Skeletal muscle tissue (tissue), 4 donors: ENCODE results near the gene CRB2. TPM values are rescaled to one million over a fixed set of nuclear protein-coding genes. Genes with fewer than 3 reads are reported as not detected.

Experiments
- H3K27ac ChIP-seq: one replicate; pipeline ENCODE4 v1.7.0; 2013; ENCODE audit warnings: mild to moderate bottlenecking, low read depth, low read length, inconsistent platforms
- H3K27me3 ChIP-seq, 3 donors: one replicate each; pipeline ENCODE4 v1.7.0; 2013; ENCODE audit warnings: low read length in 3 of 3; ENCODE audit not compliant: control insufficient read depth in 3 of 3, insufficient read depth in 3 of 3
- H3K36me3 ChIP-seq, 3 donors: one replicate each; pipeline ENCODE4 v1.7.0; 2013; ENCODE audit warnings: low read length in 3 of 3; ENCODE audit not compliant: control insufficient read depth in 3 of 3, insufficient read depth in 3 of 3
- H3K4me1 ChIP-seq, 3 donors: one replicate each; pipeline ENCODE4 v1.7.0; 2013; ENCODE audit warnings: low read length in 3 of 3, mild to moderate bottlenecking in 3 of 3; ENCODE audit not compliant: control insufficient read depth in 3 of 3, insufficient read depth in 3 of 3
- H3K4me3 ChIP-seq, 3 donors: one replicate each; pipeline ENCODE4 v1.7.0; 2013; ENCODE audit warnings: low read length in 3 of 3
- H3K9ac ChIP-seq, 3 donors: one replicate each; pipeline ENCODE4 v1.7.0; 2013; ENCODE audit warnings: low read length in 3 of 3, mild to moderate bottlenecking in 3 of 3, moderate library complexity in 2 of 3, low read depth in 1 of 3
- H3K9me3 ChIP-seq, 3 donors: one replicate each; pipeline ENCODE4 v1.7.0; 2013; ENCODE audit warnings: low read length in 3 of 3; ENCODE audit not compliant: control insufficient read depth in 3 of 3
- total RNA-seq: library from RNA; depleted of rRNA; stranded (reverse); fragments of >200 nt; gene quantifications from one replicate; pipeline ENCODE4 v1.2.3, GENCODE V29; 2014
- donor health status: Osteomylitis.

CRB2 gene
- total RNA-seq, 1 donor from 2014 or later, result under 0.01 TPM

DNA sequence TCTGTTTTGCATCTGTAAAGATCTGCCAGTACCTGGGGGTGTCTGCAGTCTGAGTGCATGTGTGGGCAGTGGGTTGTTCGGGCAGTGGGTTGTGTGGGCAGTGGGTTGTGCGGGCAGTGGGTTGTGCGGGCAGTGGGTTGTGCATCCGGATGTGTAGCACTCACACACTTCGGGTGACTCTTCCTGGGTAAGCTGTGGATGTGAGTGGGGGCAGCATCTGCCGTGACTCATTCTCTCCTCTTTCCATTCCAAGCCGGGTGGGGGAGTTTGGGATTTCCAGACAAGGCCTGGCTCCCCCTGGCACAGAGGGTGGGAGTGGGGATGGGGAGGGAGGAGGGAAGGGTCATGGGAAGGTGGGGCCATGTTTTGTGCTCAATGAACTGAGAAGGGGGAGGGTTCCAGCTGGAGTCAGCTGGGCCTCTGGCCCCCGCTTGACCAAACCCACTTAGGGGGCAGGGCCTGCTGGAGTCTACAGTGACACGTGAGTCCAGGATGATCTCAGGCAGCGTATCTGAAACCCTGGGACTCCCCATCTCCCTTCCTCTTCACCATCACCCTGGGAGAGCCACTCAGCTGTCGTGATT lies 8.3 kb downstream of the CRB2 start:
- no peaks in the 10 kb centered on the region for H3K4me1 ChIP-seq
- H3K27ac ChIP-seq, result no peak overlapping the region
- H3K9me3 ChIP-seq, result no peaks in the 10 kb centered on the region
- H3K9ac ChIP-seq, result no peak overlapping the region
- peaks cover 13 to 21% (median 16%) of the 10 kb centered on the region in 3 donors for H3K27me3 ChIP-seq
- H3K36me3 ChIP-seq, result no peaks in the 10 kb centered on the region
- no peak overlapping the region for H3K4me3 ChIP-seq

DNA sequence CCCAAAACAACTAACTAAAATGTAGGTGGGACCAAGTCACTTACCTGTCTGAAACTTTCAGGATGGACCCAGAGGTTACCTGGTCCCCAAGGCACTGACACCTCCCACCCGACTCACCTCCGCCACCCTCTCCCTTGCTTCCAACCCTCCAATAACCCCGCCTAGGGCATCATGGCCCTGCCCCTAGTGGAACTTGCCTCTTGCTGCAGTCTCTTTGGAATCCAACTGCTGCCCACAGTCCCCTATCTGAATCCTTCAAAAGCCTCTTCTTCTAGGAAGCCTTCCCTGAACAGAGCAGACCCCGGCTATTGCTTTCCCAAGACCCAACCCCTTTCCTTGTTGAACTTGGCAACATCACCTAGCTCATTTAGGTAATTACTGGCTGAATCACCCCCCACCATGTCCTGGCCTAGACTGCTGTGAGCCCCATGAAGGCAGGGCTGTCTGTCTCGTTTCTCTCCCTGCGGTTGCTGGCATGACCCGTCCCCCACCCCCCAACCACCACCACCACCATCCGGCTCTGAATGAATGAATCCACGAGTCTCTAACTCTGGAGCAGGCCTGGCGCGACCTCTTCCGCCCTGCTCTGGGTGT lies 9.4 kb downstream of the CRB2 start:
- no peak overlapping the region for H3K9ac ChIP-seq
- no peak overlapping the region for H3K4me3 ChIP-seq
- H3K27ac ChIP-seq, result no peak overlapping the region
- no peaks in the 10 kb centered on the region for H3K36me3 ChIP-seq
- peaks cover 19 to 26% (median 23%) of the 10 kb centered on the region in 3 donors for H3K27me3 ChIP-seq
- H3K4me1 ChIP-seq, result no peaks in the 10 kb centered on the region
- no peaks in the 10 kb centered on the region for H3K9me3 ChIP-seq

DNA sequence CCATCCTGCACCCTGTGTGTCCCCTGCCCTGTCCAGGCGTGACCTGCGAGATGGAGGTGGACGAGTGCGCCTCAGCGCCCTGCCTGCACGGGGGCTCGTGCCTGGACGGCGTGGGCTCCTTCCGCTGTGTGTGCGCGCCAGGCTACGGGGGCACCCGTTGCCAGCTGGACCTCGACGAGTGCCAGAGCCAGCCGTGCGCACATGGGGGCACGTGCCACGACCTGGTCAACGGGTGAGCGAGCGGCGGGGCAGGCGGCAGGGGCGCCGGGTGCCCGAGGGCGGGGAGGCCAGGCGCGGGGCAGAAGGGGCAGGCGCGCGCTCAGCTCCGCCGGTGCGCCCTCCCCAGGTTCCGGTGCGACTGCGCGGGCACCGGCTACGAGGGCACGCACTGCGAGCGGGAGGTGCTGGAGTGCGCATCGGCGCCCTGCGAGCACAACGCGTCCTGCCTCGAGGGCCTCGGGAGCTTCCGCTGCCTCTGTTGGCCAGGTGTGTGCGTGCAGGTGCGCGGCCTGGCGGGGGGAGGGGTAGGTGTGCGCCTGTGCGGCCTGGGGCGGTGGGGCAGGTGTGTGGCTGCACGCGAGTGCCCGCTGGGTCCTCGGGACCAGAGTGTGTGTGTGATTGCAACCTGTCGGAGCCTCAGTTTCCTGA lies 10.0 kb downstream of the CRB2 start:
- Histone ChIP-seq H3K36me3 (no peaks in the 10 kb centered on the region), H3K4me1 (no peaks in the 10 kb centered on the region), H3K27me3 (peaks cover 25 to 32% (median 29%) of the 10 kb centered on the region in 3 donors), H3K4me3 (no peak overlapping the region), H3K9me3 (no peaks in the 10 kb centered on the region), H3K9ac (no peak overlapping the region), H3K27ac (no peak overlapping the region)

DNA sequence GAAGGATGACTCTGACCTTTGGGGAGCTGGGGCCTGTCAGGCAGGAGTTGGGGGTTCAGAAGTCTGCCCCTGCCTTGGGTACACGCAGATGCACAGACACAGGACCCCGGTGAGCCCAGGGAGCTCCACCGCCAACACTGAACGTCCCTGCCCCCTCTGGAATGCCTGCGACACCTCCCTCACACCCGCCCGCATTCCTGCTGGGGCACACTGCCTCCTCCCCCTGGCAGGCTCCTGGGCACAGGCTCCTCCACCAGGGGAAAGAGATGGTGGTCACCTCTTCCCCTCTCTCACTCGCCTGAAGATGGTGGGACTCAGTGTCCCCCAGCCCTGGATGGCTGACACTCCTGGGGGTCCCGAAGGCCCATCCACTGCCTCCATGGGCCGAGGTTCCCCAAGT lies 12.0 kb downstream of the CRB2 start:
- no peak overlapping the region for H3K9ac ChIP-seq
- peaks cover 41 to 48% (median 47%) of the 10 kb centered on the region in 3 donors for H3K27me3 ChIP-seq

DNA sequence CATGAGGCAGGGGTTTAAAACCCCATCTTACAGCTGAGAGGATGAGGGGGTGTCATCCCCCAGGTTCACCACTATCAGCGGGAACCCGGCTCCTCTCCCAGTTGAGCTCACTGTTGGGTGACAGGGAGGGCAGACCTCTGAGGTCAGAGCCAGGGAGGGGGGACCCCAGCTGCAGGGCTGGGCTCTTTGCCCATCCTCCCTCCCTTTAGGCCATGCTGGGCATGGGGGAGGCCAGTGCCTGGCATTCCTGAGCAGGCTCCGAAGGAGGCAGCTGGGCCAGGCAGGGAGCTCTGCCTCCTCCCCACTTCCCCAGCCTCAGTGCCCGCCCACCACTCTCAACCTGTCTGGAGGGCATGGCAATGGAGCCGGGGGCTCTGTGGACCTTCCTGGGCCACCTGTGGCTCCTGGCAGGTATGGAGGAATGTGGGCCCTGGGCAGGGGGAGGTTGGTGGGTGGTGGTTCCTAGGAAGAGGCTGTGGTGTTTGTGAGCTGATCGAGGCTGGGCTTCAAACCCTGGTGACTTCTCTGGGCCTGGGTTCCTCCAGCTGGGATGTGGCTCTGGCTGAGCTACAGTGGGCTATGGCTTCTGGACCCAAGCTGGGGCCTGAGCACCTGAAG lies 12.6 kb downstream of the CRB2 start:
- H3K4me3 ChIP-seq, result no peak overlapping the region
- no peak overlapping the region for H3K9ac ChIP-seq
- no peaks in the 10 kb centered on the region for H3K36me3 ChIP-seq
- H3K9me3 ChIP-seq, result no peaks in the 10 kb centered on the region
- no peak overlapping the region for H3K27ac ChIP-seq
- peaks cover 44 to 54% (median 53%) of the 10 kb centered on the region in 3 donors for H3K27me3 ChIP-seq
- H3K4me1 ChIP-seq, result no peaks in the 10 kb centered on the region

More for the DNA sequence above, 12.0 kb downstream of the CRB2 start:
- no peaks in the 10 kb centered on the region for H3K9me3 ChIP-seq
- no peaks in the 10 kb centered on the region for H3K36me3 ChIP-seq
- no peak overlapping the region for H3K4me3 ChIP-seq
- no peak overlapping the region for H3K27ac ChIP-seq
- no peaks in the 10 kb centered on the region for H3K4me1 ChIP-seq

DNA sequence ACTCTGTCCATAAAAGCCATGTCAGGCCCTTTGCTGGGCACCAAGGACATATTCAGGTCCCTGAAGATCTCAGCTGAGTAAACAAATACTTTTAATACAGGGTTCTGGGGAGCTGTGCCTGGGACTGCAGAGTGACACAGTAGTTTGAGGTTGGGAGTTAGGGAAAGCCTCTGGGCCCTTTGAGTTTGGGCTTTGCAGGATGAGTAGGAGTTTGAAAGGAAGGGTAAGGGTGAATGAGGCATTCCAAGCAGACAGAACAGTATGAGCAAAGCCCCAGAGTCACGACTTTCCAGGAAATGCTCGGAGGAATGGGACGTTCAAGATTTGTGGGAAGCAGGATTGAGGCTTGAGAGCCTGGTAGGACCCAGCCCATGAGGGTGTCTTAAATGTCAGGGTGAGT lies 13.3 kb downstream of the CRB2 start:
- H3K27ac ChIP-seq, result no peak overlapping the region
- H3K9ac ChIP-seq, result no peak overlapping the region
- no peak overlapping the region for H3K4me3 ChIP-seq
- H3K36me3 ChIP-seq, result no peaks in the 10 kb centered on the region
- H3K4me1 ChIP-seq, result no peaks in the 10 kb centered on the region
- H3K27me3 ChIP-seq, result peaks cover 50 to 61% (median 59%) of the 10 kb centered on the region in 3 donors
- H3K9me3 ChIP-seq, result no peaks in the 10 kb centered on the region

DNA sequence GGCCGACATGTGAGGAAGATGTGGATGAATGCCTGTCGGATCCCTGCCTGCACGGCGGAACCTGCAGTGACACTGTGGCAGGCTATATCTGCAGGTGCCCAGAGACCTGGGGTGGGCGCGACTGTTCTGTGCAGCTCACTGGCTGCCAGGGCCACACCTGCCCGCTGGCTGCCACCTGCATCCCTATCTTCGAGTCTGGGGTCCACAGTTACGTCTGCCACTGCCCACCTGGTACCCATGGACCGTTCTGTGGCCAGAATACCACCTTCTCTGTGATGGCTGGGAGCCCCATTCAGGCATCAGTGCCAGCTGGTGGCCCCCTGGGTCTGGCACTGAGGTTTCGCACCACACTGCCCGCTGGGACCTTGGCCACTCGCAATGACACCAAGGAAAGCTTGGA lies 14.1 kb downstream of the CRB2 start:
- peaks cover 58 to 69% (median 67%) of the 10 kb centered on the region in 3 donors for H3K27me3 ChIP-seq

DNA sequence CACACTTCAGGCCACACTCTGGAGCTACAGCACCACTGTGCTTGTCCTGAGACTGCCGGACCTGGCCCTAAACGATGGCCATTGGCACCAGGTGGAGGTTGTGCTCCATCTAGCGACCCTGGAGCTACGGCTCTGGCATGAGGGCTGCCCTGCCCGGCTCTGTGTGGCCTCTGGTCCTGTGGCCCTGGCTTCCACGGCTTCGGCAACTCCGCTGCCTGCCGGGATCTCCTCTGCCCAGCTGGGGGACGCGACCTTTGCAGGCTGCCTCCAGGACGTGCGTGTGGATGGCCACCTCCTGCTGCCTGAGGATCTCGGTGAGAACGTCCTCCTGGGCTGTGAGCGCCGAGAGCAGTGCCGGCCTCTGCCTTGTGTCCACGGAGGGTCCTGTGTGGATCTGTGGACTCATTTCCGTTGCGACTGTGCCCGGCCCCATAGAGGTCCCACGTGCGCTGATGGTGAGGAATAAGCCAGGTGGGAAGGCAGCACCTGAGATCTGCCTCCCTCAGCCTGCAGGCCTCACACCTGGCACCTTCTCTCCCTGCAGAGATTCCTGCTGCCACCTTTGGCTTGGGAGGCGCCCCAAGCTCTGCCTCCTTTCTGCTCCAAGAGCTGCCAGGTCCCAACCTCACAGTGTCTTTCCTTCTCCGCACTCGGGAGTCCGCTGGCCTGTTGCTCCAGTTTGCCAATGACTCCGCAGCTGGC lies 14.7 kb downstream of the CRB2 start:
- H3K27ac ChIP-seq, result no peak overlapping the region
- no peak overlapping the region for H3K9ac ChIP-seq
- H3K4me3 ChIP-seq, result no peak overlapping the region
- H3K36me3 ChIP-seq, result no peaks in the 10 kb centered on the region
- peaks cover 64 to 74% (median 73%) of the 10 kb centered on the region in 3 donors for H3K27me3 ChIP-seq
- no peaks in the 10 kb centered on the region for H3K9me3 ChIP-seq
- H3K4me1 ChIP-seq, result peaks cover 0 to 5% (median 2%) of the 10 kb centered on the region in 3 donors

More for the DNA sequence above, 14.1 kb downstream of the CRB2 start:
- no peak overlapping the region for H3K9ac ChIP-seq
- H3K9me3 ChIP-seq, result no peaks in the 10 kb centered on the region
- peaks cover 0 to 1% (median 0%) of the 10 kb centered on the region in 3 donors for H3K4me1 ChIP-seq
- H3K27ac ChIP-seq, result no peak overlapping the region
- no peak overlapping the region for H3K4me3 ChIP-seq
- no peaks in the 10 kb centered on the region for H3K36me3 ChIP-seq

DNA sequence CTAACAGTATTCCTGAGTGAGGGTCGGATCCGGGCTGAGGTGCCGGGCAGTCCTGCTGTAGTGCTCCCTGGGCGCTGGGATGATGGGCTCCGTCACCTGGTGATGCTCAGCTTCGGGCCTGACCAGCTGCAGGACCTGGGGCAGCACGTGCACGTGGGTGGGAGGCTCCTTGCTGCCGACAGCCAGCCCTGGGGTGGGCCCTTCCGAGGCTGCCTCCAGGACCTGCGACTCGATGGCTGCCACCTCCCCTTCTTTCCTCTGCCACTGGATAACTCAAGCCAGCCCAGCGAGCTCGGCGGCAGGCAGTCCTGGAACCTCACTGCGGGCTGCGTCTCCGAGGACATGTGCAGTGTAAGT lies 15.2 kb downstream of the CRB2 start:
- H3K36me3 ChIP-seq, result no peaks in the 10 kb centered on the region
- H3K4me3 ChIP-seq, result no peak overlapping the region
- H3K9me3 ChIP-seq, result no peaks in the 10 kb centered on the region
- H3K4me1 ChIP-seq, result peaks cover 0 to 5% (median 2%) of the 10 kb centered on the region in 3 donors
- H3K9ac ChIP-seq, result no peak overlapping the region
- H3K27ac ChIP-seq, result no peak overlapping the region
- H3K27me3 ChIP-seq, result peaks cover 68 to 76% (median 74%) of the 10 kb centered on the region in 3 donors
